HCEC 1CT (cell line): Measurements from ENCODE around the gene KCNE2.

ENCODE experiments used
- DNase-seq: peaks from one replicate; pipeline ENCODE4 v3.0.0-alpha.2; 2017

The KCNE2 gene

GRCh38 chr21:34363733-34364132, at the start of gene KCNE2:
Gene KCNE2 (plus strand): TSS chr21:34364006. CDS start chr21:34370479, 6,473 bp downstream.
- no peak for DNase-seq

DNA sequence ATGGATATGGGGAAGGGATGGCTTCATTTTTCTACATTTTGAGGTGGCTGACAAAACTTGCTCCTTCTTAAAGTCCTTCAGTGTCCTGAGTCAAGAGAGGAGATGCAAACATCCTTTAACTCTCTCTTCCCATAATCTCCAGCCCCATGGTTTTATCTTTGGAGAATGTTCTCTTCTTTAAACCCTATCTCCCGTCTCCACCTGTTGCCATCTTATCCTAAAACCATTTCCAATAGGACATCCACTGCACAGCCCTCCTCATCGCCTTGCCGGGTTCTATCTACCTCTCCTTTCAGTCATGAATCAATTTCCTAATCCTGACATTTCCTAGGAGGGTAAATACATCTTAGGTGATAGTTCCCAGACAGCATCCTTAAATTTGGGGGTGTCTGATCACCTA, 44.2 kb upstream of the KCNE2 start:
- DNase-seq: no peak

DNA sequence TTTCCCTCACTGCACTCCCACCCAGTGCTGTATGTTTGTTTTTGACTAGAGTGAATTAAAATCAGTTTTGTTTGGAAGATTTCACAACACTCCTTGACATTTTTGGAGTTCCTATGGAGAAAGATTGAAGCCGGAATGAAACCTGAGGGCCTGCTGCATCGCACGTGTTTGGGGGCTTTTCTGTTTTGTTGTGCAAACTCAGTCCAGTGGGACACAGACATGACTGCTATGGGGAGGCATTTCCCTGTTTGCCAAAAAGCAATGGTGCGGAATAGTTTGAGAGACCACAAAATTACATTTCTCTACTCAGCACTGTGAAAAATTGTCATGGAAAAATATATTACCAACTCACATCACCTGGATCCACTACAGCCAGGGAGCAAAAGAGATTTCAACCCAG, 43.8 kb upstream of the KCNE2 start:
- DNase-seq: no peak

DNA sequence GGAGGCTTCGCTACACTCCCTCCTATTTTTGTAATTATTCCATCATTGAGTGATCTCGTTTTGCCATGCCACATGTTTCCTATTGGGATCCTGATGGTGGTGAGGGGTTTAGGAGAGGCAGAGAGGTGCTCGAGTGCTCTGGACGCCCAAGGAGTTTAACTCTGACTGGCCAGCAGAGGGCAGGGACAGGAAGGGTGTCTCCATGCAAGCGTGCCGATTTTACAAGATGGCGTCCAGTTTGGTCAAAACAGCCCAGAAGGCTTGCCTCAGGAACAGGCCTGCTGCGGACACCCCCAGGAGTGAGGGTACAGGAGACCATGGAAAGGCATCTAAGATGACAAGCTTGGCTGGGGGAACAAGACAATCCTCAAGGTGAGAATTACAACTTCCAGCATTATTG, 33.8 kb upstream of the KCNE2 start:
- no peak for DNase-seq

DNA sequence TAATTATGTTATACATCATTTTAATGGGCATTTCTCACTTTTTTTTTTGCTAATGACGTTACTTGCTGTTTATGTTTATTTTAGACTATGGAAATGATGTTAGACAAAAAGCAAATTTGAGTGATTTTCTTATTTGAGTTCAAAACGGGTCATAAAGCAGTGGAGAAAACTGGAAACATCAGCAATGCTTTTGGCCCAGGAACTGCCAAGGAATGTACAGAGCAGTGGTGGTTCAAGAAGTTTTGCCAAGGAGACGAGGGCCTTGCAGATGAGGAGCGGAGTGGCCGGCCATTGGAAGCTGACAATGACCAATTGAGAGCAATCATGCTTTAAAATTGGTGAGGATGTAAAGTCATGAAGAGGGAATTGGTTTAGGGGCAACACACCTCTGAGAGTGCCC, 32.1 kb upstream of the KCNE2 start:
- no peak for DNase-seq

- no peak for DNase-seq
Measured at GRCh38 chr21:34332347-34332746, 31.5 kb upstream of the KCNE2 start.

DNA sequence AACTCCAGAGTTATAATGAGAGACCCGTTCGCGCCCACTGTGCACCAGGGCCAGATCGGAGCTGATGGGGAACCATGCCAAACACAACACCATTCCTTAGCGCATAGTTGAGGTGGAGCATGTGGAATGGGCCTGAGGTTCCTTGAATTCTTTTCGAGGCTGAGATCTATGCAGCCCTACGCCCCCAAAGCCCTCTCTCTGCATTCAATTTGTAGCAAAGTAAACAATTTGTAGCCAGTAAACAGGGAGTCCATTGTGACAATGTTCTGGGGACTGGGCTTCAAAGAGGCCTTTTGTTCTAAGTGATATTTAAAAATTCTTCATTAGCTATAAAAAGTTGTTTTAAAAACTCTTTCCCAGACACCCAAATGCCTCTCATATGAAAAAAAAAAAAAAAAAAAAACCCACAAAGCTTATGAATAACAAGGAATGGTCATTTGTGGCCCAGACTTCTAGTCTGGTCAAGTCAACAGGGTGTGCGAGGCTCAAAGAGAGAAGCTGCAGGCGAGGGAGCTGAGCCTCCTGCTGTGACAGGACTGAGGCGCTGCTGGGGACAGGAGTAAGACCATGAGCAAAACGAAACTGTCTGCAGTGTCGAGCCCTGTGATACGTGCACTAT, 30.6 kb upstream of the KCNE2 start:
- DNase-seq: no peak

GRCh38 chr21:34335316-34335715, 28.5 kb upstream of the KCNE2 start:
- no peak for DNase-seq

DNA sequence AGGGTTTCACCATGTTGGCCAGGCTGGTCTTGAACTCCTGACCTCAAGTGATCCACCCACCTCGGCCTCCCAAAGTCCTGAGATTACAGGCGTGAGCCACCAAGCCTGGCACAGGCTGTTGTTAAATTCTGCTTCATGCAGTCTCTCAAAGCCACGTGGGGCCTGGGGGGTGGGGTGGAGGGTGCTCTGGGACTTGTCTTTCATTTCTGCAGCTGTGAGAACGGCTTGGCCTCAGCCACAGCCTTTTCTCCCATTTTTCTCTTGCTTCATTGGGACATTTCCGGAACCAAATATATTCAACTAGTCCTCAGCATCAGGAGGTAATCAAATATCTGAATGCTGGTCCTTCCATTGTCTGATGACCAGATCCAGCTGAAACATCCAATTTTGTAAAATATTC, 27.6 kb upstream of the KCNE2 start:
- DNase-seq: no peak

DNA sequence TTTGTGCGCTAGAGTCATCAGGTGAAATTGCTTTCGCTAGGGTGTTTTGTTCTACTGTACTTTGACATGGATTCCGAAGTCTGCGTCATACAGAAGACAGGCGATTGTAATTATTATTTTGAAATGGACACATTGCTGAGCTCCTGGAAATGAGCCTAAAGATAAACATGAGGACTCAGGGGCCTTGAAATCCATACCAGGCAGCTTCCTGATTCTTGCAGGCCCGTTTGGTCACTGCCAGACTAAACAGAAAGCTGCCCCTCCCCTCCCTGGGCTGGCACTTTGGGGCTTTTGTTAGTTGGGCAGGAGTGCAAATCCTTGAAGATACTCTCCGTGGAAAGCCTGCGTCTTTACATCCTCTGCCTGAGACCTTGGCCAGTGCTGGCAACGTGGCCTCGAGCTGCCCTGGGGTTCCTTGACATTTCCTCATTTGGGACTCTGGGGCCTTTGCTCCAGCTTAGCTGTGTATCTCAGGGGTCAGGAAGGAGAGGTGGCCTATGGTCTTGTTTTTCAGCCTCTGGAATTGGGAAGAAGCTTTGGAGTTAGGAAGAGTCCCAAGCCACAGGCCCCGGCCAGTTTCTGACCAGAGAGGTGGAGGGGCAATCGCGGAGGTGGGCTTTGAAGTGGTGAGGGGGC, 26.9 kb upstream of the KCNE2 start:
- DNase-seq: peak; percentile 37

GRCh38 chr21:34337741-34338140, 26.1 kb upstream of the KCNE2 start:
- no peak for DNase-seq

DNA sequence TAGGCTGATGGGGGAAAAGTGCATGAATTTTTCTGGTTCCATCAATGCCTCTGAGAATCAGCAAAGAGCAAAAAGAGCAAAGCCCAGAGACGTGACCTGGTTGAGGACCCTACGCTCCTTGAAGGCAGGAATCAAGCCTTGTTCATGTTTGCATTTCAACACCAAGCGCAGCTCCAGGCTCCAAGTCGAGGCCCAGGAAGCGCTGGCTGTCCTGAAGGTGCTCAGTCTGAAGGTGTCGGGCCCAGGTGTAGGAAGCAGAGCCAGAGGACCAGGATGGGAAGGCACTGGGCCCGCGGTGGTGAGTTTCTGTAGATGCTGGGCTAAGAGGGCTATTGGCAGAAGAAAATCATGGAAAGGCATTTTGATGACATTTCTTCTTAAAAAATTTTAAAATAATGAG, 25.6 kb upstream of the KCNE2 start:
- no peak for DNase-seq

- no peak for DNase-seq
Measured at GRCh38 chr21:34340061-34340460, 23.7 kb upstream of the KCNE2 start.

DNA sequence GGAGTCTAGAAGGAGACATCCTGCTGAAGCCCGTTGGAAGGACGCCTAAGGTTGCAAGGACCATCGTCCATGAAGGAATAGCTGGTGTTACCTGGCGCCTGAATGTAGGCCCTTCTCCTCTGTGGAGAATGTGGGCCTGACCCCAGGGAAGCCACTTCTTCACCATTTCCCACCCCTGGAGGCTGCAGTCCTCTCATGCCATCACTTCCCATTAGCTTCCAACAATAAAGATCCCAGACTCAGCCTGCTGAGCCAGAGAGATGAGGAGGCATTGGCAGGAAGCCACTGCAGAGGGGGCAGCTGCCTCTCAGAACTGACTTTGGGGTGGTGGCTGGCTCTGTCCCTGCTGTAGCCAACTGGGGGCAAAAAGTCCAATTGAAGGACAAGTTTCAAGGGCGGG, 21.3 kb upstream of the KCNE2 start:
- no peak for DNase-seq

GRCh38 chr21:34343347-34343746, 20.5 kb upstream of the KCNE2 start:
- no peak for DNase-seq

DNA sequence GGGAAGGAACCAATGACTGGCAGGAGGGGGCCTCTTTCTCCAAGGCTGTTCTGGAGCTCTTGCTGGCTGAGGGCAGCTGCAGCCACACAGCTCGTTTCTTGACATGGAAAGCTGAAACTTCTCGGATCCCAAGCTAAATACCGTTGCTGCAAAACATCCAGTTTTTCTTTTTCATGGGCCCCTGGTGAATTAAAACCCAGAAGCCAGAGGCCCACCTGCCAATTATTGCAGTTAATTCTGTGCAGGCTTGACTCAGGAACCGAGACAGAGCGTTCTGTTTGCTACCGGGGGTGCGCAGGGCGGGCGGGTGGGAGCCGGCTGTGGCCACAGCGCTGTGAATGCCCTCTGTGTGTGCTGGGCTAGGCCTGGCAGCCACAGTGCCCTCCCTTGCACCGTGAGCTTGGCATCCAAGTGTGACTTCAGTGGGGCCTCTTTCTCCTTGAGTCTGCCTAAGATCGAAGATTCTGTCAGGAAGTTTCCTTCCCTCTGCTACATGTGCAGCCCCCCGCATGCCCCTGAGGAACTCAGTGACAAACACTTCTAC, 19.9 kb upstream of the KCNE2 start:
- DNase-seq: no peak

GRCh38 chr21:34344584-34344983, 19.2 kb upstream of the KCNE2 start:
- no peak for DNase-seq

DNA sequence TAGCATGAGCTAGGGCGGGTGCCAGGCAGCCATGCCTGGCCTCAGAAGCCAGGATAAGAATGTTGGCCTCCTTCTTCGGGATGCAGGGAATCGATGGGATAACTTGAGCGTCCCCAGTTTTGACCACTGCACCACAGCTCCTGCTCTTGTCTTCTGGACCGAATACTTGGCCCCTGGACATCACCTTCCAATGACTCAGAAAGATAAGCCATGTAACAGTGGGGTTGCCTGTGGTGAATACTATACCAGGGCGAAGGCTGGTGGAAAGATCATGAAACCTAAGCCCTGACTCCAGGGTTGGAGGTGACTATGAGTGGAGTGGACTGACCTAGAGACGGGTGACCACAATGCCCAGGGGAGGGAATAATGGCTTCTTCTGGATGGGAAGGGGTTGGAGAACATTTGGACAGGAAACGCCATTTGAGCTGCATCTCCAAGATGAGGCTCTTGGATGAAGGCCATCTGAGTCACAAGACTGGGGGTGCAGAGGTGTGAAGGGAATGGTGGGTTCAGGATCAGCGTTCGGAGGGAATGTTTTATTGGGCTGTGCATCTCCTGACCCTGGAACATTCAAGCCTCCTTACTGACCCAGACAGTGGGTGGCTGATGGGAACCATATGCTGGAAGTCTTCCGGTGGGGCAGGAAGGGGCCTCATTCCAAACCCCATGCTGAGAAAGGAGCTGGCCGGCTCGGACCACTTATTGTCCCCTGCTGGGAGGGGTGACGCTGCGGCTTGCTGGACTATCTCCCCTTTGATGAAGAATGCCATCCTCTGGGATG, 18.5 kb upstream of the KCNE2 start:
- DNase-seq: no peak

DNA sequence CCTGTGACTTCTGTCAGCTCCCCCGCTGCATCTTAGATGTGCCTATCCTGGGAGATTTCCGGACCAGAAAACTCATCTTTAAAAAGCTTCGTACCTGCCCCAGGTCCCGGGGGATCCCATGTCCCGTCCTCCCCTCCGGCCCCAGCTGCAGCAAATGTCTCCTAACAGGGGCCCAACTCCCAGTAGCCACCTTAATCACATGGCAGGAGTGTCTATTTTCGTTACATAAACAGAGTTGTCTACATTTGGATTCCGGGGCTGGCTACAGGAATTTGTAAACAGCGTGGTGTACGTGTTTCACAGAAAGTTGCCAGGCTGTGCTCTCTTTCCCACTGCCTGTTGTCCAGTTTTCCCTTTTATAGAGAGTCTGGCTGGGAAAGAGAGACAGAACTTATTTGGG, 17.9 kb upstream of the KCNE2 start:
- no peak for DNase-seq

DNA sequence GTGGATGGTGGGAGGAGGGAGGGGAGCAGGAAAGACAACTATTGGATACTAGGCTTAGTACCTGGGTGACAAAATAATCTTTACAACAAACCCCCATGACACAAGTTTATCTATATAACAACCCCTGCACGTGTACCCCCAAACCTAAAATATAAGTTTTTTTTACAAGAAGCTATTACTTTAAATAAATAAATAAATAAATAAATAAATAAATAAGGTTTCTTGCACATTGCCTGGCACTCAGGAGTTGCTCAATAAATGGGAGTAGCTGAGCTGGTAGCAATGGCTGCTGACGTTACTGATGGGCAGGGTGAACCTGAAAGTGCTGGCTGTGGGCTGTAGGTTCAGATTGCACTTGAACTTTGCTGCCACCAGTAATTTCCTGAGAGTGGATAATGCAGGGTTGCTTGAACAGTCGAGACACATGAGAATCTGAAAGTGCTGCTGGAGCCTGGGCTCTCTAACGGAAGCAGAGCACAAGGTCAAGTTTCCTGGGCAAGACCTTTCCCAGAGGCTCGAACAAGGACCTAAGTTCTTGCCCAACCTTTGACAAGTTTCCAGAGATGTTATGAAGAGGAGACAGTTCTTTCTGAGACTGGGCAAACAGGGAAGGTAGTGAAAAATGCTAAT, 14.8 kb upstream of the KCNE2 start:
- DNase-seq: no peak

GRCh38 chr21:34351786-34352241, 12.0 kb upstream of the KCNE2 start:
- DNase-seq: peak; percentile 16

GRCh38 chr21:34352556-34352955, 11.2 kb upstream of the KCNE2 start:
- DNase-seq: no peak

- no peak for DNase-seq
Measured at GRCh38 chr21:34353182-34353581, 10.6 kb upstream of the KCNE2 start.
